Stimulated activated CD8-positive, alpha-beta memory T cell treated with anti-CD3 and anti-CD28 coated beads, Interleukin-12 subunit alpha, Interleukin-12 subunit beta, amount 100 ng/mL, for 1 hour (primary cell): ENCODE data around the gene DNAJC4.

Experiments
- DNase-seq: peaks from one replicate; pipeline ENCODE4 v3.0.0-alpha.2; 2020; ENCODE audit warnings: low read depth

The DNAJC4 gene

GRCh38 chr11:64208796-64209562 lies 21.4 kb upstream of the DNAJC4 start:
- DNase-seq: no peak

DNA sequence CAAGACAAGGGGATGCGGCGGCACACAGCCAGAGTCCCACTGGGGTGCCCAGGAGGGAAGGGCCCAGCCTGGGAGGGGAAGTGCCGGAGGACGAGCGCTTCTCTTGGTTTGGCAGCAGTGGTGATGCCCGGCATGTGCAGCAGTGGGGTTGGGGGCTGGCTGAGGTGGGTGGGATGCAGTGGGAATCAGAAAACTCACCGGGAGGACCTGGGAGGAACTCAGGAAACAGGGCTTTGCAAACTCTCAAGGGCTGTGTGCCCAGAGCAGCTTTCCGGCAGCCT lies 20.8 kb upstream of the DNAJC4 start:
- DNase-seq: no peak

GRCh38 chr11:64210301-64211020 lies 19.9 kb upstream of the DNAJC4 start:
- no peak for DNase-seq

- no peak for DNase-seq
Measured at GRCh38 chr11:64211181-64211872, 19.0 kb upstream of the DNAJC4 start.

- DNase-seq: no peak
Measured at GRCh38 chr11:64216879-64217278, 13.5 kb upstream of the DNAJC4 start.

GRCh38 chr11:64218628-64219353 lies 11.6 kb upstream of the DNAJC4 start:
- DNase-seq: no peak

- no peak for DNase-seq
Measured at GRCh38 chr11:64219354-64219684, 11.0 kb upstream of the DNAJC4 start.

DNA sequence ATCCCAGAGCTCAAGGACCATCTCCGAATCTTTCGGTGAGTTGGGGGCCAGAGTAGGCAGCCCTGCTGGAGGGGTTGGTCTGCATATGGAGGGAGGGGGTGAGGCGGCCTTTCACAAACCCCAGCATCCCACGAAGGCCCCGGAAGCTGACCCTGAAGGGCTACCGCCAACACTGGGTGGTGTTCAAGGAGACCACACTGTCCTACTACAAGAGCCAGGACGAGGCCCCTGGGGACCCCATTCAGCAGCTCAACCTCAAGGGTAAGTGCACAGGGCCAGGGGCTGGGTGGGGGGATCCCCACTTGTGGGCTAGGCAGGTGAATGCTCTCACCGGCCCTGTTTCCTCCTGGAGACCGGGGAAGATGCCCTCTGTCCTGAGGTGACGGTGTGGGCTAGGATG lies 10.6 kb upstream of the DNAJC4 start:
- no peak for DNase-seq

DNA sequence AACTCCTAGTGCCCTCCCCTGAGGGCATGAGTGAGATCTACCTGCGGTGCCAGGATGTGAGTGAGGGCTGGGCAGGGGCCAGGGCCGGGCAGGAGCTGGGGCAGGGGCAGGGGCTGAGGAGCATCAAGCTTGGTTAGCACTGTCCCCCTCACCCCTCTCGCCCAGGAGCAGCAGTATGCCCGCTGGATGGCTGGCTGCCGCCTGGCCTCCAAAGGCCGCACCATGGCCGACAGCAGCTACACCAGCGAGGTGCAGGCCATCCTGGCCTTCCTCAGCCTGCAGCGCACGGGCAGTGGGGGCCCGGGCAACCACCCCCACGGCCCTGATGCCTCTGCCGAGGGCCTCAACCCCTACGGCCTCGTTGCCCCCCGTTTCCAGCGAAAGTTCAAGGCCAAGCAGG lies 10.1 kb upstream of the DNAJC4 start:
- DNase-seq: no peak

- no peak for DNase-seq
Measured at GRCh38 chr11:64220798-64221197, 9.6 kb upstream of the DNAJC4 start.

DNA sequence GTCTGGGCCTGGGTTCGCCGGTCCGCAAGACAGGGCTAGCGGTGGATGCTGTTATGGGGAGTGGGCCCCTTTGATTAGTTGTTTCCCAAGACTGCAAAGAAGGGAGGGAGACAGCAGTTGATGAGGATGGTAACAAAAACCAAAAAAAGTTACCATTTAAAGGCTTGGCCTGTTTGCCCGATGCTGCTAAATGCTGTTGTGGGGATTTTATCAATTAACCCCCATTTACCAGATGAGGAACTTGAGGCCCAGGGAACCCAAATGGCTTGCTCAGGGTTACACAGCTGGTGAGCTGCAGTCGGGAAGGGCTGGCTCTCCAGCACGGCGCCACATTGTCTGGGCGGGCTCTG lies 7.7 kb upstream of the DNAJC4 start:
- DNase-seq: no peak

GRCh38 chr11:64223001-64223651 lies 7.2 kb upstream of the DNAJC4 start:
- DNase-seq: no peak

DNA sequence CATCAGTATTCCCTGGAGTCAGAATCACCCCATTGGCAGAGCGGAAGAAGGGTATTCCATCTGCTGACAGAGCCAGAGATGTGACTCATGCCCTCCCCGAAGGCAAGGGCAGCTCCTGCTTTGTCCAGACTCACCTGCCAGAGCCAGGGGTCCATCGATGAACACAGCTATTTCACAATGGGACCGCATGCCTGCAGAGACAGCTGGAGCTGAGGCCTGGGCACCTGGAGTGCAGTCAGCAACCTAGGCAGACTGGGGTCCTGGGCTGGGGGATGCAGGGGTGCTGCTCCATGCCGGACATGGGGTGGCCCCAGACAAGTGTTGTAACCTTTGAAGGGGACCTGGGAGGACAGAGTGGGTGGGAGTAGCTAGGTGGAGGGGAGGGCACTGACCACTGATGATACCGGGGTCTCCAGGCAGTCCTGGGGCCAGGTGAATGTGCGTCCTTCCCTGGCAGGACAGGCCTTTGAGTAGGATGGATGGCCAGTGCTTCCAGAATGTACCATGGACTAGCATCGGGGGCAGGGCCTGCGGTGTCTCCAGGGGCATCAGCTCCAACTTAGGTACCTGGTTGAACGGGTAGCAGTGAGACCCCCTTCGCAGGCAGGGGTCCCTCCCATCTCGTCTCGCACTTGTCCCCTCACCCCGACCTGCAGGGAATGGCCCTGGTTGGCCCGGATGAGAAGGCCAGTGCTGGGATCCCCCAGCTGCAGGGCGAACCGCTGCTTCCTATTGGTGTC lies 6.0 kb upstream of the DNAJC4 start:
- no peak for DNase-seq

GRCh38 chr11:64224891-64225607 lies 5.3 kb upstream of the DNAJC4 start:
- DNase-seq: no peak

DNA sequence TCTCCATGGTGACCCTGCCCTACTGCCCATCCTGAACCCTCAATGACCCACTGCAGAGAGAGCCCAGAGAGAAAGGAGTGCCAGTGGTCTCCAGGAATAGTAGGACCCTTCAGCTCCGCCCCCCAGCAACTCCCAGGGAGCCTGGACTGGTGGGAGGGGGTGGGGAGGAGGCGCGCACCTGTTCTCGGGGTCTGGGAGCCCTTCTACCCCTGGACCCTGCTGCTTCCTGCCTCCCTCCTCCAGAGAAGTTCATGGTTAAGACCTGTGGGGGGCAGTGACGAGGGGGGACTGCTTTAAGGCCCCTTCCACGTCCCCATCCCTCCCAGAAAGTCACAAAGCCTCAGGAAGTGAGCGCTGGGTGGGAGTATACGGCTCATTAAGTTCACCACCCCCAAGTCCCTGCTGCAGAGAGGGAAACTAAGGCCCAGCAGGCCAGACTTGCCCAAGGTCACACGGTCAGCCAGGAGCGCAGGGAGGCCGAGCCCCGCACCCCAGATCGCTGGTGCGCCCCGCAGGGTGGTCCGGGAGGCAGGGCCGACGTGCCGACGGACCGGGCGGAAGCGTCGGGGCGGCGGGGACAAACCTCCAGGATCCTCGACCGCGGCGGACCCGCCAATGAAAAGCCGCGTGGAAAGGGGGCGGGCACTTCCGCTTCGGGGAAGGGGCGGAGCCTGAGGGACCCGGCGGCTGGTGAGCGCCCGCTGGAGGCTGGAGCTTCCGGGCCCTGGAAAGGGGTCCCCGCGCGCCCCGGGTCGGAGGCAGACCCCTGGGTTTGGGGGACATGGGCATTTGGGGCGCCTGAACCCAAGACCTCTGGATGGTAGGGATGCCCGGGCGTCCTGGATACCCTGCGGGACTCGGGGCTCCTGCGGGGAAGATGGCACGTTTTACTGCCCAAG lies 4.5 kb upstream of the DNAJC4 start, which contains the start of the genes NUDT22 and TRPT1:
TSS of gene NUDT22 (plus strand) at position 667 of the 899 bp plus-strand sequence. CDS start 379 bp downstream, outside the sequence.
TSS of gene TRPT1 (minus strand) at position 579 of the 899 bp plus-strand sequence. CDS start at position 253, 326 bp downstream.
- peak; percentile 91 for DNase-seq

GRCh38 chr11:64226507-64227051 lies 3.8 kb upstream of the DNAJC4 start:
- no peak for DNase-seq

GRCh38 chr11:64227405-64227956 lies 2.9 kb upstream of the DNAJC4 start:
- DNase-seq: no peak

DNA sequence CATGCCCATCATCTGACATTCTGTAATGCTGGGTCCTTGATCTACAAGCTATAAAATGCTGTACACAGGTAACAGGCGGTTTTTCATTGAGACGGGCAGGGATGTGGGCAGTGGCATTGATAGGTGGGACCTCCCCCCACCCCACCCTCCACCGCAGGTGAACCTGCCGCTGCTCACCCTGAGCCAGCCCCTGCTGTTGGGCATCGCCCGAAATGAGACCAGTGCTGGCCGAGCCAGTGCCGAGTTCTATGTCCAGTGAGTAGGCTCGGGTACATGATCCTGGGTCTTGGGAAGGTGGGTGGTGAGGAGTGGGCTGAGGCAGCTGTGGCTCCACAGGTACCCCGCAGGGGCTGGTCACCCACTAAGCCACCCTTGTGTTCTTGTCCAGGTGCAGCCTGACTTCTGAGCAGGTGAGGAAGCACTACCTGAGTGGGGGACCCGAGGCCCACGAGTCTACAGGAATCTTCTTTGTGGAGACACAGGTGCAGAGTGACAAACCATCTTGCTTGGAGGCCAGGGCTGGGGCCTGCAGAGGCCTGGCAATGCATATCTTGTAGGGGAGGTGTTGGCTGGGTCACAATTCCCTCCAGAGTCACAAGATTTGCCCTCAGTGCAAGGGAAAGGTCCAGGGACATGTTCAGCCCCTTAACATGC lies 1.1 kb upstream of the DNAJC4 start:
- DNase-seq: no peak
